Stimulated activated CD4-positive, alpha-beta T cell treated with anti-CD3 and anti-CD28 coated beads, Interleukin-1b, Interleukin-23, amount 100 ng/mL, for 48 hours (primary cell): ENCODE data around the gene PARD3.

ENCODE experiments used
- DNase-seq: peaks from one replicate; pipeline ENCODE4 v3.0.0-alpha.2; 2020

Gene PARD3

DNA sequence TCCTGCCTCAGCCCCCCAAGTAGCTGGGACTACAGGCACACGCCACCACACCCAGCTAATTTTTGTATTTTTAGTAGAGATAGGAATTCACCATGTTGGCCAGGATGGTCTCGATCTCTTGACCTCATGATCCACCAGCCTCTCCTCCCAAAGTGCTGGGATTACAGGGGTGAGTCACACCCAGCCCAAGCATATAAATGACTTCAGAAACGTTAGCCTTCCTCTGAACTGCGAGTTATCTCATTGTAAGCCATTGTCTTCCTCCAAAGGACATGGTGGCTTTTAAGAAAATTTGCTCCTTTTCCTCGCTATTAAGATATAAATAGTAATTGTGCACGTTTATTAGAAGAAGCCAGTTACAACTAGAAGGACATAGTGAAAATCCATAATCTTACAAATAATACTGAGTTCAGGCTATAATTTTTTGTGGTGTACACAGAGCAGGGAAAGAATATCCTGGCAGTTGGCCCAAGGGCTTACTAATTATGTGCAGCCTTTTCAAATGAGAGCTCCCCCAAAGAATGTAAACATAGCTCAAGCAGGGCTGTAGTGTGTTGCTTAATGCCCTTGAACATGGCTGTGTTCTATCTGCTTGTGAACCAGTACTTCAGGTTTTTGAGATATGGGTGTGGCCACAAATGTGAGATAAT, 495.8 kb downstream of the PARD3 start:
- DNase-seq, result no peak

DNA sequence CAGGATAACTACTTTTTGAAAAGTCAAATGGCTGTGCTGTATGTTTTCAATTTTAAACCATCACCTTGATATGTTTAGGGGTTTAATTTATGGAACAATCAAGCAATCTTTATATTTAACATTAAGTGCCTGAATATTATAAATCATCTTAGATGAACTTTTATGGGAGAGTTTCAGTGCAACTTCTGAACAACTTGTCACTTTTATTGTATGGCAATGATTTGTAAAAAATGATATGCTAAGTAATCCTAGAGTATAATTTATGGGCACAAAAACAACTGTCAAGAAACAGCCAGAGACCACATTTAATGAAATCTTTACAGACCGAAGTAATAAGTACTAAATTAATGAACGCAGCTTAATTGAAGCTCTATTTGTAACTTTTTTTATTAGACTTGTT, 498.9 kb downstream of the PARD3 start:
- DNase-seq, result no peak

DNA sequence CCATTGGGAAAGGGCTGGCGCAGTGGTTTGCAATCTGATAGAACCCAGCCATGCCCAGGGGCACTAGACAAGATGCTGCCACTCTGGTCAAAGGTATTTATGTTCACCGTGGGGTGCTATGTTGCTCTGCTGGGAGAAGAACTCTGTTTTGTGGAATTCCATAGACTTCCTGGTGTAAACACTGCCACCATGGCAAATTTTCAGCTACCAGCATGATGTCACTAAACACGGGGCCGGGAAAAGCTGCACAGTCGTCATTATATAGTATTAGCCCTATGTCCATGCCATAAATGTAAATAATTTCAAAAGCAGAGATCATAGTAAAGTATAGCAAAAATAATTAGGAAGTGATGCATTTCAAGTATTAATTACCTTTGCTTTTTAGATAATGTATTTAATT, 500.6 kb downstream of the PARD3 start:
- no peak for DNase-seq

DNA sequence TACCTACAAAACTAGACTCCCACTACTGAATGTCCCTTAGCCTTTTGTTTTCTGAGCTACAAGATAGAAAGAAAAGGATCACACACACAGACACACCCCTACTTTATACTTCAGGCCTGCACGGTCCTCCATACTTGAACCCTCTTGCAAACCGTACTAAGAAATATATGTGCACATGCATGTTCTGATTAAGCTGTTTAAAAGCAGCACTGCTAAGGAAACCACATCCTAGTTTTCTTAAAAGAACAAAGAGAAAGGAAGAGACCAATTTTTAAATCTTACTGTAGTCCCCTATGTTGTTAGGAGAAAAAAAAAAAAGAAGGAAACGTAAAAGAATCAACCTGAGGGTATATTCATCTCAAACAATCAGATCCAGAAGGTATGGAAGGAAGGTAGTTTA, 501.2 kb downstream of the PARD3 start:
- DNase-seq, result no peak

DNA sequence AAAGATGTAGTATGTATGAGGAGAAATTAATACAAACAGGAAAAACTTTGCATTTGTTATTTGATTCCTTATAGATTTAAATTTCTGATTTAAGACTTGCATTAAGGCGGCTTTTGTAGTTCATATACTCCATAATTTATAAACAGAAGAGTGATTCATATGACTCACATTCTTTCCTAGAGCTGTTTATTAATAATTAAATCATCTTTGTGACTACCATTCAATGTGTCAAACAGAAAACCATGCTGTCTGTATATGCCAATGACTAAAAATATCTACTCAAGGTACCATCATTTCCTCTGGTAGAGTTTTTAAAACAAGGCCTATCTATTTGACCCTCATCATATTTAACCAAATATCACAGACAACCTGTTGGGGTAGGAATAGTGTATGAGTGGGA, 501.7 kb downstream of the PARD3 start:
- no peak for DNase-seq

DNA sequence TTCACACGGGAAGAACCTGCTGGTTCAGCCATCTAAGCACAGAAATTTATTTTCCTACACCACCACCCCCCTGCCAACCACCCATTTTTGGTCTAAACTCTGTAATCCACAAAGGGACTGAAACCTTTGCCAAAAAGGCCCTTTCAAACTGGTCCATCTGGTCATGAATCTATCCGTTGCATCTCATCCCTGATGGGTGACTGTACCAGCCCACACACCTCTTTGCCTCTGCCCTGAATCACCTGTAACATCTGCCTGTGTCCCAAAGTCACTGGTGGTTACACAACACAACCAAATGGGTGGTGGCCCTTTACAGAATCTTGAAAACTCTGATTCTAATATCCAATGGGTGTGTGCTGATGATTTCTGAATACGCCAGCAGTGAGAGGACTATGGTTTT, 503.4 kb downstream of the PARD3 start:
- no peak for DNase-seq

DNA sequence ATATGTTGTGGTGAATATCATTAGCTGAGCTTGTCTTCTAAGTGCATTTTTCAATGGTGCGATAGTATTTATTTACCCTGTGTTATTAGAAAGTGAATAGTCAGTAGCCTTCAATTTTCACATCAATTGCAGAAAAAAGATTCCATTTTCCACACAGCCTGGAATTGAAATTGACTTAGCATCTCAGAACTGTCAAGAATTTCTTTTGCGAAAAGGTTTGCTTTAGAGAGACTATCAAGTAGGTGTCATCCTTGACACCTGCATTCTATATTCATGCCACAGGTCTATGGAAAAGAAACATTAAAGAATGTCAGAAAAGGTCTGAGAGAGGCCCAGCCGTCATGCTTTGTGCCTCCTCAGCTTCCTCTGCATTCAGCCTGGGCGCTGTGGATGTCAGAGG, 504.9 kb downstream of the PARD3 start:
- DNase-seq, result no peak

DNA sequence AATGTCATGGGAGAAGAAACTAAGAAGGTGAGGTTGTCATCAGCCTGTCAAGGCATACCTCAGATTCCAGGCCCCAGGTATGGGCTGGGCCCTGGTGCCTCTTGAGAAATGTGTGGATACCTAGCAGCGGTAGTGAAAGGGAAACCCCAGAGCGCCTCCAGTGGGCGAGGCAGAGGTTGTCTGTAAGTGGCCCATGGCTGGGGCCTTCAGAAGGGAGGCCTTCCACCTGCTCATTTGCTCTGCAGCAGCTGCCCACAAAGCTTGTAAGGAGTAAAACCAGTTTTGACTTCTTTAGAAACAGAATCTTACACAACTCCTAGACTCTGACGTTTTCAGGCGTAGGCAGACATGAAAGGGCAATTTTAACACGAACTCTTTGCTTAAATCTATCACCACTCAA, 509.9 kb downstream of the PARD3 start:
- DNase-seq, result no peak

DNA sequence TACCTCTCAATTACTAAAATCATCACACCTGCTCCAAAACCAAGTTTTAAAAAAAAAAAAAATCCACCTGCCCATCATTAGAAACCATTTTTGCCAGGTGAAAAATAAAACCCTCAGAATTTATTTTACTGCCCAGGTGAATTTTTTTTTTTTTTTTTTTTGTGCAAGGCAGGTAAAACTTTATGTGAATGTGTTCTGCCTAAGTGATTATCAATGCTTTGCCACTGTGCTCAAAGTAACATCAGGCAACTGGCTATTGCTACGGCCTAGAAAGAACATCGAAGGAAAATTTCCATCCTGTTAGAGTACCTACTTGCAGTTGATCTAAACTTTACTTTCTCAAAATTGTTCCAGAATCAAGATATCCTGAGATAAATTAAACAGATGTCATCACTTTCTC, 512.1 kb downstream of the PARD3 start:
- no peak for DNase-seq

DNA sequence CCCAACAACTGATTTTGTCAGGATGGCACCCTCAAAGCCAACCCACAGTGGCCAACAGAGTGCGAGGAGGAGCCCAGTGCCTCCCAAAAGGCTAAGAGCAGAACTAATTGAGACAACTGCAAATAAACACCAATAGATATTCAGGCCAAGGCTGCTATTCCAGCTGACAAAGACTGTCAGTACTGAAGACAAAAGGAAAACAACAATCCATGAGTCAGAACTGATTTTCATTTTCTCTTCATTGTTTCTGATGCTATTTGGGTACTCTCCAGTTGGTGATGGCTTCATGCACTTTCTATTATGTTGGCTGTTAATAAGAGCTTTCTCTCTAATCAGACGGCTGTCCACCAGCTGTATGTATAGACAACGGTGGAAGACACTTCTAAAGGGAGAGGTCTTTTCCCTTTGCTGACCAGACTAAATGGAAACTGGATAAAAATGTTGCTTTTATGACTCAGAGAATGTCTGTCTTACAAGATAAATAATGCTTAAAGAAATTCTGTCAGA, 515.9 kb downstream of the PARD3 start:
- DNase-seq, result no peak

DNA sequence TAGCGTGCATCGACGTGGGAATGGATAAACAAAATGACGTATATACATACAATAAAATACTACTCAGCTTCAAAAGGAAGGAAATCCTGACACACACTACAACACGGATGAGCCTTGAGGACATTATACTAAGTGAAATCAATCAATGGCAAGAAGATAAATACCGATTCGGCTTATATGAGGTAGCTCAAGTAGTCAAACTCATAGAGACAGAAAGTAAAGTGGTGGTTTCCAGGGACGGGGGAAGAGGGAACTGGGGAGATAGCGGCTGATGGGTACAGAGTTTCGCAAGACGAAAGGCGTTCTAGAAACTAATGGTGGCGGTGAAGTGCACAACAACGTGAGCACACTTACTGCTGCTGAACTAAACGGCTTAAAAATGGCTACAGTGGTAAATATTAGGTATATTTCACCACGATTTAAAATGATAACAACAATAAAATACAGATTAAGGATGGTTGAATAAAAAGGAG, 516.7 kb downstream of the PARD3 start:
- DNase-seq, result no peak

DNA sequence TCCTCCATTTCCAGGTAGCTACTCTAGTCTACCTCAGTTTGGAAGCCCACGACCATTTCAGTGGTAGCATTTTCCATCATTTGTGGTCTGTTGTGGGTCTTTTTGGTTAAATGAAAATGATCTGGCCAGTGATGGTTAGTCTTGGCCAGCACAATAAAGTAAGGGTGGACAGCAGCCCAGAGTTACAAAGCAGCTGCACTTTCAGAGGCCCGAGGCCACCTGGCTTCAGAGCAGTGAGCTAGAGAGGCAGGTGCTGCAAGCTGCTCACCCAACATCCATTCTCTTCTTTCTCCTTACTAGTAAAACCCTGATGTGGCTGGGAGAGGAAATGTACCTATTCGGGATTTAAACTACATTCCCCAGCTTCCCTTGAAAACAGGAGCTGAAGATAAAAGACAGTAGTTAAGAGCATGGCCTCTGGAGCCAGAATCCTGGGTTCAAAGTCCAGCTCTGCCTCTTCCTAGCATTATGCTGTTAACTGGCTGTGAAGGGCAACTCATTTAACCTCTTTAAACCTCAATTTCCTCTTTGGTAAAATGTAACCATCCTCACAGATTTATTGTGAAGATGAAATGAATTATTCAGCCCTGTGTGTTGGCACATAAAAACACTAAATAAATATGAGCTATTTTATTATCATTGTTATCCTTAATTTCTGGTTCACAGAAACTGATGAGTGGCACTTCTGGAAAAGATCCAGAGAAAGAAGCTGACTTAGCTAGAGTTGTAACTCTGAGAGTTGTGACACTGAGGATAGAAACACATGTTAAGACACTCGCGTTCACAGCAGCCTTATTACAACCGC, 517.4 kb downstream of the PARD3 start:
- DNase-seq, result no peak

DNA sequence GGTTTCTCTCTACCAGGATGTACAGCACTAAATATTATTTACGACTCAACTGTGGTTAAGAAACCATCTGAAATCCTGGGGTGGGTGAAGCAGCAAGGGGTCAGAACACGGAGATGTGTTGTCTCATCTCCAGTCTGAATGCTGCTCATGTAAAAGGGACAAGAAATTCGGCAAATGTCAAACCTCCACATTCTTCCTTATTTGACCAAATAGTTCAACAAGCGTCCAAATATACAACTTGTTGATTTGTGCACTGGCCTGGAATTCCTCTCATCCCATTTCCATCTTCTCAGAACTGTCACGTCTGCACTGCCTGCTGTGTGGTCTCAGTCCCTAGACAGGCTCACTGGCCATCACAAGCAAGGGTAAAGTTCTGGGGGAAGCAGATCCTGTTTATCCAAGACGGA, 520.0 kb downstream of the PARD3 start:
- no peak for DNase-seq

DNA sequence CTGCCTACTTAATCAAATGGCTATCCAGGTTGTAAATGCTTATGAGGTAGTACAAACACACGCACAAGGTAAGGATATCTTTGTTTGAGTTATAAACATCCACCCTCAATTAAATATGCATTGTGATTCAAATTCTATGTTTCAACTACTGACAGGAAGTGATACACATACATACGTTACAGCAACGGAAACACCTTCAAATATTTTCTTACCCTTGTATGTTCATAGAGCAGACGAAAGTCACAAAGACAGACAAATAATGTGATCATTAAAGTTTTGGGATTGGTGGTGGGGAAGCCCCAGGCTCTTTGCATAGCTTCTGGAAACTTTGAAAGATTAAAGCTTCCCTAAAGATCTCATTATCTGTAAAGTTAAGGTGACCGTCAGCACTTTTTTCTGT, 521.0 kb downstream of the PARD3 start:
- no peak for DNase-seq

DNA sequence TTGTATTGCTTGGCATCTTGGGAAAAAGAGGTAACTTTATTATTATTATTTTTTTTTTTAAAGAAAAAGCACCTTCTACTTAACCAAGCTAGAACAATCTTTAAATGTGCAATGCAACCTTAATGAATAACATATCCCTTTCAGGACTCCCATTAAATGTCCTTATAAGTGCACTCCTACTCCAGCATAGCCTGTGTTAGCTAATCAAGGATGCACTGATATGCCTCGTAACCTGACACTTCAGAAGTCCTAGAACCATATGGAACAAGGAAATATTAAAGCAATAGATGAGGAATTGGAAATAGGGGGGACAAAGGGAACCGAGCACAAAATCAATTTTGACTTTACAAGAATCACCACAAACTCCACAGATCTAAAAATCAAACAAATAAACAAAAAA, 522.4 kb downstream of the PARD3 start:
- DNase-seq, result no peak

DNA sequence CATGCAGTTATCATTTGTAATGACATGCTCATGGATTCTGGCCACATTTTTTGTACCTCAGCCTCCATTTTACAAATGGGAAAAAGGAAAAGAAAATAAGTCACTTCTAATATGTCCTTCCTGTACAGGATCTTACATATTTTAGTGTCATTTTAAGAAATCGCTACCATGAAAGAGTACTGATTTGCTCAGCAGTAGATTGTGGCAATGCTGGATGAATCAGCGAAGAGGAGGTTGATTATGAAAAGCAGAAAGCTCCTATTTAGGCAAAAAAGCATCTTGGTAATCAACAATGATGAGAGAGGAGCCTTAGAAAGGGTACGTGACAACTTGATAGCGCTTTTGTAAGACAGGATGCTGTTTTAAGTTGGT, 522.9 kb downstream of the PARD3 start:
- DNase-seq, result no peak

DNA sequence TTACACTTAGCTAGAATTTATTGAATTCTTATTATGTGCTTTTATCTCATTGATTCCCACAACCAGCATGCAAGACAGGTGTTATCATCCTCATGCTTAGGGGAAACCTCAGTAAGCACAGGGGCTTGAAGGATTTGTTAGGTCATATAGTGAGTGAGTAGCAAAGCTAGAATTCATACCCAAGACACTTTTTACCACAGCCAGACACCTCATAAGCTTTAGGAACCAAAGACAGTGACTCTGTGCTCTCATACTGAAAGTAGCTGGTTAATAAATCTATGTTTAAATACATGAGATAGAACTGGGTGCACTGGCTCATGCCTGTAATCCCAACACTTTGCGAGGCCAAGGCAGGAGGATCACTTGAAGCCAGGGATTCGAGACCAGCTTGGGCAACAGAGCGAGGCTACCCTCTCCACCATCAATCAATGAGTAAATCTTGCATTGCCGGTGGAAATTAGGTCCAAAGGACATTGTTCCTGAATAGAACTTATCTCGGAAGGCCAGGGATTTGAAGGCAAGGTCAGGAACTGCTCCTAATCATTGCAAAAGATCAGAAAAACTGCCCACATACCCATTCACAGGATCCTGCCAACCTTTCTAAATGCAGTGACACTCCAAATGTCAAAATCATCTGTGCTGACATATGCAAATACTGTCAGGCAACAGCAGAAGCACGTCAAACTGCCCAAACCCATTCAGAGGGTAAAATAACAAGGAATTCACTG, 523.5 kb downstream of the PARD3 start:
- DNase-seq, result no peak

DNA sequence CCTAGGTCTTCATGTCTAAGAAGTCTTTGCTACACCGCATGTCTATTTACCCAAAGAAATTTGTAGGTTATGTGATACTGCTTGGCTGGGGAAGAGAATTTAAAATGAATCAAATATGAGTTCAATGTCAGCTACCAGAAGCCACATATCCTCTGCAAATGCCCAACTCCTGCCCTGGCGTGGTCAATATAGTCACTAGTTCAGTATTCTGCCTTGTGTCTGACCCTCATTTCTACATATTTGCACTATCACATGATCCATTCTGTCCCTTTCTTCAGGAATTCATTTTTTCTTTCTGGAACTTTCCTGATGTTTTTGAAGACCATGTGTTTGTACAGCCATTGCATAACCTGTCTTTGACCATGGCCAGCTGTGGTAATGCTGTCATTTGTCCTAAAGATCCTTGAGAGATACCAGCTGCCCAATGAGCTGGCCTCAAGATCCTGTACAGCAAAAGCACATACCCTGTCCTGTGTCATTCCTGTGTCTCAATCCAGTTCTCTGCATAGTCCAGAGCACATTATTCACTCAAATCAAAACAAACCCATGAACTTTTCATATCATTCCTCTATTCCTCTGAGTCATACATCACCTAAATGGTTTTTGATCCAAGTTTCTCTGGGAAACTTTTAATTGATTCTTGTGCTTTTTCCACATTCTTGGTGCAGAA, 524.5 kb downstream of the PARD3 start:
- DNase-seq, result no peak

DNA sequence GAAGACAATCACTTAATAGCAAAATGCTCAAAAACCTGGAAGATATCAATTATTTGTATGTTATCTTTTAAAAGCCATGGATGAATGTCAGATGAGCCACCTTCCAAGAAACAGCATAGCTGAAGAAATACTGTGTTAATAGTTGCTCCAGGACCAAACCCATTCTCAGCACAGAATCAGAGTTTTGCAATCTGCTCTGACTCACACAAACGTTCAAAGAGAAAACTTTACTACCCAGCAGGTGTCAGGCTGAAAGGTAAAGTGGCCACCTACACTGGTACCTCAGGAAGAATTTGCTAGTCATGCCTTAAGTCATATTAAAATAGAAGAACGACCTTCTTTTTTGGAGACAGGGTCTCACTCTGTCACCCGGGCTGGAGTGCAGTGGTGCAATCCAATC, 526.5 kb downstream of the PARD3 start:
- no peak for DNase-seq

DNA sequence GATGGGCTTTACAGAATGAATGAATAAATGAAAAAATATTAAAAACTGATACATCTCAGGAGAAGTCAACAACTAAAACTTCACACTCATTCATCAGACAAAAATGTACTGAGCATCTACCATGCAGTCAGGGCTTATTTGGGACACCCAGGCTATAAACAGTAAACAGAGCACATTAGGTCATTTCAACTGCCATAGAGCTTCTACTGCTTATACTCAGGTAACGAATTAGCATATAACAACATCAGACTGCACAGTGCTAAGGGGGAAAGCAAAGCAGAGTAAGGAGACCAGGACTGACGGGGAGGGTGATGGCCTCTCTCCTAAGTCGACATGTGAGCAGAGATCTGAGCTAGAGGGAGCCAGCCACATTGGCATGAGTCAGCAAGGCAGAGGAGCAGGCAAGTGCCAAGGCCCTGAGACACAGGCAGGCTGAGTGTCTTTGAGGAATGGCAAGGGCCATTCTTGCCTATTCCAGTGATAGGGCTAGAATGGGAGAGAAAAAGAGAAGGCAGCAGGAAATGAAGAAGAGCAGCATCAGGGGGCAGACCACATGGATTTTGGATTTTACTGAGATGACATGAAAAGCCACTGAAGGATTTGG, 528.9 kb downstream of the PARD3 start:
- DNase-seq, result no peak

DNA sequence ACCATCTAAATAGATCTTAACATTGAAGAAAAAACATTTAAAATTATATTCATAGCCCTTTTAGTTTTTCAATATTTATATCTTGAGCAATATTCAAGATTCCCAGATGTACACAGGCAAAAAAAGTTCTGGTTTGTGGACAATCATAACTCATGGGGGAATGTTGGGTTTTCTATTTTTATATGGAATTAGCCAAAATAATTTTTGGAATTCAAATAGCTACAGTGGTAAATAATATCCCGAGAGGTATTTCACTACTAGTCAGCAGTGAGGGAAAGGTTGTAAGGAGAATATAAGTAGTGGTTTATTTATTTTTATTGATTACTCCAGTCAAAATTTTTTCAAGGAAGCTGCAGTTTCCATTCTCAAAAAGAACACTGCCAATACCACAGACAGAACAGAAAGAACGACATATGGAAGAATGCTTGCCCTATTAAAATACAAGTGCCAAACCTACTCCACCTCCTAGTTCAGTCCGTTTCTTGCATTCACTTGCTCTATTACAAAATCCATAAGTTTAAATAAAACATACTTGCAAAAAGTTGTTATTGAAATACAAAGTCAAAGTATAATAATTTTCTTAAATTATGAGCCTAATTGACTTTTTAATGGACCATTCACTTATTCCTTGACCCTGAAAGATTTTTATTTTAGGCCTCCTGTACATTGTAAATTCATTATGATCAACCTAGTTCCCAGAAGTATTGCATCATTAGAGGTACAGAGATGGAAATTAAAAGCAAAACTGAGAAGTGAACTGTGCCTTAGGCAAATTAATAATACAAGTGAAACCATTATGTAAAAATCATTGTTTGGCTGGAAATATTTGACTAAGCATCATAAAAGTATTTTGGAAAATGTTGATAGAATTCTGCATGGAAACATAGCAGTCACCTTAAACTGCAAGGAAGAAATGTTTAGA, 533.2 kb downstream of the PARD3 start:
- DNase-seq, result no peak
